Mesothelial cell of epicardium (in vitro differentiated cells): Measurements from ENCODE around the gene B3GNT9. TPM values are rescaled to one million over a fixed set of nuclear protein-coding genes. Genes with fewer than 3 reads are reported as not detected.
"Not testable (repeated sequence)": the region's sequence is repeated elsewhere in the genome, so short reads cannot be mapped to it uniquely, and the experiment has no call there.

Source experiments
- DNase-seq, 2 experiments: peaks; one replicate each; pipeline ENCODE4 v3.0.0; 2021; ENCODE audit warnings: low spot score in 2 of 2; ENCODE audit not compliant: unreplicated experiment in 2 of 2
- H3K27ac Mint-ChIP-seq: 2 replicates; pipeline ENCODE4 v1.8.0; 2021; ENCODE audit warnings: mixed read lengths
- H3K27me3 Mint-ChIP-seq: 2 replicates; pipeline ENCODE4 v1.8.0; 2021; ENCODE audit warnings: low read depth, mixed read lengths
- H3K36me3 Mint-ChIP-seq: 2 replicates; pipeline ENCODE4 v1.8.0; 2021; ENCODE audit warnings: mixed read lengths
- H3K4me1 Mint-ChIP-seq: 2 replicates; pipeline ENCODE4 v1.8.0; 2021; ENCODE audit warnings: mixed read lengths
- H3K4me3 Mint-ChIP-seq: 2 replicates; pipeline ENCODE4 v1.8.0; 2021; ENCODE audit warnings: mild to moderate bottlenecking, moderate library complexity, mixed read lengths
- H3K9me3 Mint-ChIP-seq: 2 replicates; pipeline ENCODE4 v1.8.0; 2021; ENCODE audit warnings: mixed read lengths
- CTCF ChIP-seq: fragments of 200-600 bp; sonication (generic); IDR thresholded peaks from one replicate; pipeline ENCODE4 v1.5.0; 2021; ENCODE audit warnings: antibody characterized with exemption; ENCODE audit not compliant: unreplicated experiment
- total RNA-seq: library from RNA; stranded (reverse); gene quantifications from 3 replicates; pipeline ENCODE4 v1.2.1, GENCODE V29; 2021

Gene B3GNT9
- total RNA-seq, 1 donor from 2014 or later, result 20.6 TPM

- Mint-ChIP-seq H3K36me3 (peaks cover 38% of the 10 kb centered on the region), H3K4me1 (no peaks in the 10 kb centered on the region), H3K27me3 (no peaks in the 10 kb centered on the region), H3K27ac (no peak overlapping the region), H3K9me3 (no peaks in the 10 kb centered on the region), H3K4me3 (no peak overlapping the region)
- TF ChIP-seq CTCF, result no peak
- no peak for DNase-seq
Observed at GRCh38 chr16:67137605-67138004, 13.2 kb downstream of the B3GNT9 start.

DNA sequence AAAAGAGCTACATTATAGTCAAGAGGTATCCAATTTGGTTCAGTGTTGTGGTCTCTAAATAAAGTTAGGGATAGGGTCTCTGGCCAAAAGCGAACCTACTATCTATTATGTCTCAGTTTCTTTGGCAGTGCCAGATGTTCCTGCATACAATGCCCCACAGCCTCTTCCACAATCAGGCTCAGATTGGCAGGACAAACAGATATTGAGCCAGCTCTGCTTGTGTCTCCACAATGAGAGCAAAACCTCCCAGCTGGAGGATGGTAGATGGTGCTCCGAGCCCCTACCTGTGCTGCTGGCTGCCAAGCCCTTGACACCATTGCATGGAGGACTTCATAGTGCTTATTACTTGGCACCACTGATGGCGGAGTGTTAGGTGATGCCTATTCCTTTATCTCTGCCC is 21.4 kb downstream of the B3GNT9 start:
- Mint-ChIP-seq H3K4me1 (no peaks in the 10 kb centered on the region), H3K4me3 (no peak overlapping the region), H3K27me3 (no peaks in the 10 kb centered on the region), H3K27ac (no peak overlapping the region), H3K9me3 (no peaks in the 10 kb centered on the region), H3K36me3 (peaks cover 28% of the 10 kb centered on the region)
- DNase-seq, result no peak
- TF ChIP-seq CTCF, result no peak

DNA sequence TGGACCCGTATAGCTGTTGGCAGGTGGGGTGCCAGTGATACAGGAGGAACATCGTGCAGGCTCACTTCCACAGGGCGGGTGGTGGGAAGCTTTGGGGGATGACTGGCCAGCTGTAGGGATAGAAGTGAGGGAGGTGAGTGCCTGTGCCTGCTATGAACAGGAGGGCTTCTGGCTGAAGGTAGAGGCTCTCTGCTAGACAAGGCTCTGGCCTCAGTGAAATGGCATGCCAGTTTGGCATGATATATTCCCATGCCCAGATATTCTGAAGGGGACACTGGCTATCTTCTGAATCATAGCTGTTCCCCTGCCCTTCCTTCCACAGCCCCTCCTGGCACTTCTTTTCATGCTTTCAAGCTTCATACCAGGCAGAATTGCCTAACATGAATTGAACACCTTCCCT is 21.9 kb downstream of the B3GNT9 start:
- no peaks in the 10 kb centered on the region for H3K27me3 Mint-ChIP-seq
- no peaks in the 10 kb centered on the region for H3K4me1 Mint-ChIP-seq
- no peak overlapping the region for H3K27ac Mint-ChIP-seq
- no peak for TF ChIP-seq CTCF
- H3K9me3 Mint-ChIP-seq, result no peaks in the 10 kb centered on the region
- H3K36me3 Mint-ChIP-seq, result peaks cover 25% of the 10 kb centered on the region
- no peak for DNase-seq
- H3K4me3 Mint-ChIP-seq, result no peak overlapping the region

GRCh38 chr16:67128417-67128816 is 22.4 kb downstream of the B3GNT9 start:
- DNase-seq, result no peak
- TF ChIP-seq CTCF, result no peak
- peaks cover 29% of the 10 kb centered on the region for H3K36me3 Mint-ChIP-seq
- no peaks in the 10 kb centered on the region for H3K9me3 Mint-ChIP-seq
- no peaks in the 10 kb centered on the region for H3K27me3 Mint-ChIP-seq
- H3K4me1 Mint-ChIP-seq, result no peaks in the 10 kb centered on the region
- H3K4me3 Mint-ChIP-seq, result no peak overlapping the region
- H3K27ac Mint-ChIP-seq, result no peak overlapping the region

- peaks cover 17% of the 10 kb centered on the region for H3K36me3 Mint-ChIP-seq
- not testable (repeated sequence) for H3K27me3 Mint-ChIP-seq, H3K27ac Mint-ChIP-seq, H3K9me3 Mint-ChIP-seq, H3K4me3 Mint-ChIP-seq, H3K4me1 Mint-ChIP-seq, DNase-seq
Observed at GRCh38 chr16:67122799-67123198, 28.0 kb downstream of the B3GNT9 start.

DNA sequence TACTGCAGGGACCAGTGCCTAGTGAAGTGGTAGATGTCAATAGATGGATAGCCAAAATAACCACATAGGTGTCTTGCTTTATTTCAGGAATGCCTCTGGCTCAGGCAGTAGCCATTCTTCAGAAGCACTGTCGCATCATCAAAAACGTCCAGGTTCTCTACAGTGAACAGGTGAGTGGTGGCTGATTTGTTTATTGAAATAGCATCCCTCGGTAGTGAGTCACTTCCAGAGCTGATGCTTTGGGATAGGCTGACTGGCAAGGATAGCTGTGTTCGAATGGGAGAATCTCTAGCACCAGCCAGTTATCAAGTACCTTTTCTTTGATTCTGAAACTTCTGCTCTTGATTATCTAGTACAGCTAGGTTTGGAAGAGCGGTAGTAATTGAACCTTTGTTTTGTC is 30.8 kb downstream of the B3GNT9 start:
- no peak for TF ChIP-seq CTCF
- Mint-ChIP-seq H3K36me3 (peaks cover 9% of the 10 kb centered on the region), H3K9me3 (no peaks in the 10 kb centered on the region), H3K27ac (no peak overlapping the region), H3K27me3 (no peaks in the 10 kb centered on the region), H3K4me1 (no peaks in the 10 kb centered on the region), H3K4me3 (no peak overlapping the region)
- no peak for DNase-seq
